GM12874 (cell line): ENCODE measurements around the gene ZSWIM3.

Experiments used
- TF ChIP-seq, protein P1 (sequence below): IDR thresholded peaks from 2 replicates; pipeline ENCODE4 v1.5.1; 2011; ENCODE audit warnings: low read depth, mild to moderate bottlenecking, control low read depth, low read length, moderate library complexity; ENCODE audit not compliant: insufficient read depth

Gene ZSWIM3

DNA sequence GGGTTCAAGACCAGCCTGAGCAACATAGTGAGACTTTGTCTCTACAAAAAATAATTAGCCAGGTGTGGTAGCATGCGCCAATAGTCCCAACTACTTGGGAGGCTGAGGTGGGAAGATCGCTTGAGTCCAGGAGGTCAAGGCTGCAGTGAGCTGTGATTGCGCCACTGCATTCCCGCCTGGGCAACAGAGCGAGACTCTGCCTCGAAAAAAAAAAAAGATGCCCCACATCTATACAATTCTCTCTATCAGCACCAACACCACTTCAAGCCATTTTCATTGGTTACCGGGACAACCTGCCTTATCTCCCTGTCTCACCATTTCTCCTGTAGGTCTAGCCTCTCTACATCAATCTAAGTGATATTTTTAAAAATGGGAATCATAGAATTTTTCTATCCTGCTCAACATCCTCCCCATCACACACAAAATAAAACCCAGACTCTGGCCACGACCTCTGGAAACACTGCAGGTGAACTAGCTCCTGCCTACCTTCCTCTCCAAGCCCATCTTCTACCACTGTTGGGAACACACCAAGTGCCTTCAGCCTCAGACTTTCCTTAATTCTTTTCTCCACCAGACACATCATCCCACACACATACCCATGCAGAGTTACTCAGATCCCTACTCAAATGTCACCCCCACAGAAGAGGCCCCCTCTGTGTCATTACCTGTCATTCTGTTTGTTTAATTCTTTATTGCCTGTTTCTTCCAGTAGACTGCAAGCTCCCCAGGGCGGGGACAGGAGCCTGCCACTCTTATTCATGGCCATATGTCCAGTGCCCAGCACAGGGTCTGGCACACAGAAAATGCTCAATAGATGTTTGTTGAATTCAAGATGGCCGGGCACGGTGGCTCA is 64.1 kb downstream of the ZSWIM3 start:
- TF ChIP-seq, protein P1, sequence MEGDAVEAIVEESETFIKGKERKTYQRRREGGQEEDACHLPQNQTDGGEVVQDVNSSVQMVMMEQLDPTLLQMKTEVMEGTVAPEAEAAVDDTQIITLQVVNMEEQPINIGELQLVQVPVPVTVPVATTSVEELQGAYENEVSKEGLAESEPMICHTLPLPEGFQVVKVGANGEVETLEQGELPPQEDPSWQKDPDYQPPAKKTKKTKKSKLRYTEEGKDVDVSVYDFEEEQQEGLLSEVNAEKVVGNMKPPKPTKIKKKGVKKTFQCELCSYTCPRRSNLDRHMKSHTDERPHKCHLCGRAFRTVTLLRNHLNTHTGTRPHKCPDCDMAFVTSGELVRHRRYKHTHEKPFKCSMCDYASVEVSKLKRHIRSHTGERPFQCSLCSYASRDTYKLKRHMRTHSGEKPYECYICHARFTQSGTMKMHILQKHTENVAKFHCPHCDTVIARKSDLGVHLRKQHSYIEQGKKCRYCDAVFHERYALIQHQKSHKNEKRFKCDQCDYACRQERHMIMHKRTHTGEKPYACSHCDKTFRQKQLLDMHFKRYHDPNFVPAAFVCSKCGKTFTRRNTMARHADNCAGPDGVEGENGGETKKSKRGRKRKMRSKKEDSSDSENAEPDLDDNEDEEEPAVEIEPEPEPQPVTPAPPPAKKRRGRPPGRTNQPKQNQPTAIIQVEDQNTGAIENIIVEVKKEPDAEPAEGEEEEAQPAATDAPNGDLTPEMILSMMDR, result no peak

DNA sequence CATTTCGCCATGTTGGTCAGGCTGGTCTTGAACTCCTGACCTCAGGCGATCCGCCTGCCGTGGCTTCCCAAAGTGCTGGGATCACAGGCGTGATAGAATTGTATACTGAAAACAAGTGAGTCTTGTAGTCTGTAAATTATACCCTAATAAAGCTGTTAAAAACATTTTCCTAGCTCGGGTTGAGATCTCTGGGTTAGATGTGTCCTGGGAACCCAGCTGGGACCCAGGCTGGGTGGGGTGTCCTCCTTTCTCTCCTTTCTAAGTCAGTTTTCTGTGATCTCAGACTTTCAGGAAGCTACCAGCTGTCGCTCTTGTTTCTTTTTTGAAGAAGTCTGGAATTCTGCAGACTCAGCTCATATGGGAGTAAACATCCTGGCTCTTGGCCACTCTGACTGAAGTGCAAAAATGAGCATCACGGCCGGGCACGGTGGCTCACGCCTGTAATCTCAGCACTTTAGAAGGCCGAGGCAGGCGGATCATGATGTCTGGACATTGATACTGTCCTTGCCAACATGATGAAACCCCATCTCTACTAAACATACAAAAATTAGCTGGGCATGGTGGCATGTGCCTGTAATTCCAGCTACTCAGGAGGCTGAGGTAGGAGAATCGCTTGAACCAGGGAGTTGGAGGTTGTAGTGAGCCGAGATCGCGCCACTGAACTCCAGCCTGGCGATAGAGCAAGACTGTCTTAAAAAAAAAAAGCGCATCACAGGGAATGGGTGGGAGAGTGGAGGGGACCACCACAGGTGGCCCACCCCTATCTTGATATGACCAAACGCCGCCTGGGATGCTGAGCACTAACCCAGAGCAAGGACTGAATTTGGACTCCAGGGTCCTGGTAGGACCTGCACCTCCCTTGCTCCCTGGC is 67.2 kb downstream of the ZSWIM3 start:
- TF ChIP-seq, protein P1, result no peak

- TF ChIP-seq, protein P1, result no peak
These were observed 68.5 kb downstream of the ZSWIM3 start for GRCh38 chr20:45925821-45926506.

- TF ChIP-seq, protein P1, result no peak
These were observed 69.3 kb downstream of the ZSWIM3 start for GRCh38 chr20:45926731-45927070.

GRCh38 chr20:45927071-45927878 is 69.9 kb downstream of the ZSWIM3 start:
- TF ChIP-seq, protein P1, result no peak
